ENCODE results near the gene SLC26A11. TPM values are rescaled to one million over a fixed set of nuclear protein-coding genes. Genes with fewer than 3 reads are reported as not detected.
A peak's percentile ranks its signal among the peaks of the same experiment; 100 is the strongest.

The SLC26A11 gene
- total RNA-seq, 4 donors from 2014 or later = 2.6 to 3.3 (median 3.1) TPM

- Histone ChIP-seq H3K36me3 (no peaks in the 10 kb centered on the region), H3K27me3 (peaks cover 0 to 12% (median 8%) of the 10 kb centered on the region in 3 donors), H3K9me3 (no peaks in the 10 kb centered on the region), H3K27ac (peak overlapping the region in 1 of 4 donors; percentile 42), H3K4me3 (no peak overlapping the region), H3K4me1 (peaks cover 3 to 8% of the 10 kb centered on the region in 2 donors)
- TF ChIP-seq POLR2A (IDR thresholded peaks at IDR 0.05) (no peak), CTCF (IDR thresholded peaks at IDR 0.05 in 4 of 5, conservative IDR thresholded peaks at IDR 0.05 in 1 of 5) (no peak)
- peak in 1 of 2 donors; percentile 51 for ATAC-seq
- in situ Hi-C loops (cut with MboI; ENCODE audit: low sequenced_read_pairs in 4 of 4) = no loop called here
- DNase-seq = no peak
- intact Hi-C loops (cut with DNase I; ENCODE audit: low total_unique reads) = no loop called here
These were observed 28.2 kb upstream of the SLC26A11 start for GRCh38 chr17:80191865-80192661.

DNA sequence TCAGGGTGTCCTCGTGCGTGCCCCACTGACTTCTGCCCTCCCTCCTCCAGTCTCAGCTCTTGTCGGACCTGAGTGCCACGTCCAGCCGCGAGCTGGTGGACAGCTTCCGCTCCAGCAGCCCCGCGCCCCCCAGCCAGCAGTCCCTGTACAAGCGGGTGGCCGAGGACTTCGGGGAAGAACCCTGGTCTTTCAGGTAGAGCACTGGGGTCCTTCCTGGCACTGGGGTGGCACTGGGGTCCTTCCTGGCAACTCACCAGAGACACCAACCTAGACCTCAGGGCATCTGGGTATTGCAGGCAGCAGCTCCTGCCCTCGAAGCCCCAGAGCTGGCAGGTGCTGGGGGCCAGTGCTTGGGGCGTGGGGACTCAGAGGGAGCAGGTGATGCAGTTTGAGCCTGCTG is 25.1 kb upstream of the SLC26A11 start:
- H3K36me3 ChIP-seq = no peaks in the 10 kb centered on the region
- in situ Hi-C loops (cut with MboI; ENCODE audit: low sequenced_read_pairs in 4 of 4) (no loop called here), intact Hi-C loops (cut with DNase I; ENCODE audit: low total_unique reads) (no loop called here)
- no peak for DNase-seq
- no peak for ATAC-seq
- no peaks in the 10 kb centered on the region for H3K4me1 ChIP-seq
- no peak overlapping the region for H3K4me3 ChIP-seq
- TF ChIP-seq POLR2A (IDR thresholded peaks at IDR 0.05) (no peak), CTCF (IDR thresholded peaks at IDR 0.05 in 4 of 5, conservative IDR thresholded peaks at IDR 0.05 in 1 of 5) (no peak)
- H3K27me3 ChIP-seq = peaks cover 0 to 12% (median 8%) of the 10 kb centered on the region in 3 donors
- H3K9me3 ChIP-seq = no peaks in the 10 kb centered on the region
- H3K27ac ChIP-seq = no peak overlapping the region

DNA sequence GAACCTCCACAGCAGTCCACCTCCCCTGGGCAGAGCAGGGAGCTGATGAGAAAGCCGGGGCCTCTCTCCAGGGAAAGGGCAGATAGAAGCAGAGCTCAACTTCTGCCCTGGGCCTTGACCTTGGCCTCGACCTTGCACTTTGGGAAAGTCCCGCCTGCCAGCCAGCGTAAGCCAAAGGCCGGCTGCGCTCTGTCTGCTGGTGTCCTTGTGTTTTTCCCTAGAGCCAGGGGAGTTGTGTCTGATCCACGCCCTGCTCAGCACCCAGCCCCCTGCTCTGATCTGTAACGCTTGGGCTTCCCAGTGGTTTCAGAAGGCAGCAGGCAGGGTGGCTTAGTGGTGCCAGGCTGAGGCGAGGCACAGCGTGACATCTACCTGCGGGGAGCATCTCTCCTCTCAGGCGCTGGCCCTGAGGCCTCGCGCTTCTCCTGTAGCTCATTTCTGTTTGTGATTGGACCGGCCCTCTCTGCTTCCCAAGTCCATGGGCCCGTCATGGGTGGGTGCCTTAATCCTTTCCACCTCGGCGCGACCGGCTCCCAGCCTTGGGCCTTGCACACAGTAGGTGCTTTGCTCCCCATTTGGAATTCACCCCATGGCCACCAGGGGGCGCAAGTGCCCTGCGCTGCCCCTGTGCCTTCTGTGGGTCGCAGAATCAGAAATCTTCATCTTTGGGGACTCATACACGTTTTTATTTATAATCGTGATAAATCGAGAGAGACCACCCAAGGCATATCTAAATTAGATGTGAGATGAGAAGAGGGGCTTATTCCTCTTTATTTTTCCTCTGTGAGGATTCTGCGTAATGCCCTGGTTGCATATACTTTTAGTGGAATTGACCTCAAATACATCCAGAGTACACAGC is 24.3 kb upstream of the SLC26A11 start:
- no peak overlapping the region for H3K27ac ChIP-seq
- no peak overlapping the region for H3K4me3 ChIP-seq
- no peaks in the 10 kb centered on the region for H3K9me3 ChIP-seq
- in situ Hi-C loops (cut with MboI; ENCODE audit: low sequenced_read_pairs in 4 of 4) (no loop called here), intact Hi-C loops (cut with DNase I; ENCODE audit: low total_unique reads) (no loop called here)
- DNase-seq (no peak), ATAC-seq (no peak)
- H3K27me3 ChIP-seq = peaks cover 0 to 12% (median 8%) of the 10 kb centered on the region in 3 donors
- H3K36me3 ChIP-seq = no peaks in the 10 kb centered on the region
- no peaks in the 10 kb centered on the region for H3K4me1 ChIP-seq
- TF ChIP-seq POLR2A (IDR thresholded peaks at IDR 0.05) (no peak), CTCF (IDR thresholded peaks at IDR 0.05 in 4 of 5, conservative IDR thresholded peaks at IDR 0.05 in 1 of 5) (peak; percentile 75 to 91 (median 86))

GRCh38 chr17:80196652-80197051 is 23.6 kb upstream of the SLC26A11 start:
- no peak overlapping the region for H3K27ac ChIP-seq
- in situ Hi-C loops (cut with MboI; ENCODE audit: low sequenced_read_pairs in 4 of 4) = no loop called here
- DNase-seq (no peak), ATAC-seq (no peak)
- no peak overlapping the region for H3K4me3 ChIP-seq
- TF ChIP-seq CTCF (IDR thresholded peaks at IDR 0.05 in 4 of 5, conservative IDR thresholded peaks at IDR 0.05 in 1 of 5) (no peak), POLR2A (IDR thresholded peaks at IDR 0.05) (no peak)
- H3K36me3 ChIP-seq = no peaks in the 10 kb centered on the region
- H3K4me1 ChIP-seq = no peaks in the 10 kb centered on the region
- intact Hi-C loops (cut with DNase I; ENCODE audit: low total_unique reads) = no loop called here
- peaks cover 0 to 5% (median 5%) of the 10 kb centered on the region in 3 donors for H3K27me3 ChIP-seq
- H3K9me3 ChIP-seq = no peaks in the 10 kb centered on the region

Data from gastrocnemius medialis (tissue), 4 donors.